ENCODE results near the gene ME3. TPM values are rescaled to one million over a fixed set of nuclear protein-coding genes. Genes with fewer than 3 reads are reported as not detected.

Gene ME3
- total RNA-seq, 1 donor from 2014 or later = 10.8 TPM

DNA sequence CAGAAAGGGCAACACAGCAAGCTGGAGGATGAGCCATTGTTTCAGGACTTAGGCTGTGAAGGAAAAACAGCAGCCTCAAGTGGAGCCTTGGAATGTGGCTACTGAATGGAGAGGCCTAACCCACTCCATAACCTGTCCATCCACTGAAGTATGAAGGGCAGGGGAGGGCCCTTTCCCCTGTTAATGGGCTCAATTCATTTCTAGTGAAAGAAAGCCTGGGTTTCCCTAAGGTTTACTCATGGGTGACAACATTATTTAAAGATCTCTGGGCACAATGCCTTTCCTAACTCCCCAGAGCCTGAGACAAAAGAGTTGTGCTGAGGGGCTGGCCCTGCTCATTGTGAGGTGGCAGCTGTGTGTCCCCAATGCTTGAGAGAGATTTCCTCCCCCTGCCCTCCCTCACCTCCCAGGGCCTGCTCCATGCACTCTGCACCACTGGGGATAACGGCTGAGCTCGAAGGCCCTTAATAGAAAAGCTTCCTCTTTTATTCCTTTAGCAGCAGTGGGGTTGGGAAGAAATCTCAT, 83.8 kb downstream of the ME3 start:
- TF ChIP-seq, protein P1, sequence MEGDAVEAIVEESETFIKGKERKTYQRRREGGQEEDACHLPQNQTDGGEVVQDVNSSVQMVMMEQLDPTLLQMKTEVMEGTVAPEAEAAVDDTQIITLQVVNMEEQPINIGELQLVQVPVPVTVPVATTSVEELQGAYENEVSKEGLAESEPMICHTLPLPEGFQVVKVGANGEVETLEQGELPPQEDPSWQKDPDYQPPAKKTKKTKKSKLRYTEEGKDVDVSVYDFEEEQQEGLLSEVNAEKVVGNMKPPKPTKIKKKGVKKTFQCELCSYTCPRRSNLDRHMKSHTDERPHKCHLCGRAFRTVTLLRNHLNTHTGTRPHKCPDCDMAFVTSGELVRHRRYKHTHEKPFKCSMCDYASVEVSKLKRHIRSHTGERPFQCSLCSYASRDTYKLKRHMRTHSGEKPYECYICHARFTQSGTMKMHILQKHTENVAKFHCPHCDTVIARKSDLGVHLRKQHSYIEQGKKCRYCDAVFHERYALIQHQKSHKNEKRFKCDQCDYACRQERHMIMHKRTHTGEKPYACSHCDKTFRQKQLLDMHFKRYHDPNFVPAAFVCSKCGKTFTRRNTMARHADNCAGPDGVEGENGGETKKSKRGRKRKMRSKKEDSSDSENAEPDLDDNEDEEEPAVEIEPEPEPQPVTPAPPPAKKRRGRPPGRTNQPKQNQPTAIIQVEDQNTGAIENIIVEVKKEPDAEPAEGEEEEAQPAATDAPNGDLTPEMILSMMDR (IDR thresholded peaks at IDR 0.05) = no peak
- no peaks in the 10 kb centered on the region for H3K36me3 Mint-ChIP-seq (ENCODE audit: low read depth)
- no peaks in the 10 kb centered on the region for H3K27me3 Mint-ChIP-seq (ENCODE audit: low read depth)
- H3K4me3 Mint-ChIP-seq (ENCODE audit: unreplicated experiment) = no peak overlapping the region
- DNase-seq (ENCODE audit: low spot score) = no peak
- H3K27ac Mint-ChIP-seq (ENCODE audit: unreplicated experiment) = no peak overlapping the region
- H3K4me1 Mint-ChIP-seq (ENCODE audit: low read depth) = peaks cover 23% of the 10 kb centered on the region
- H3K9me3 Mint-ChIP-seq (ENCODE audit: low read depth) = no peaks in the 10 kb centered on the region

DNA sequence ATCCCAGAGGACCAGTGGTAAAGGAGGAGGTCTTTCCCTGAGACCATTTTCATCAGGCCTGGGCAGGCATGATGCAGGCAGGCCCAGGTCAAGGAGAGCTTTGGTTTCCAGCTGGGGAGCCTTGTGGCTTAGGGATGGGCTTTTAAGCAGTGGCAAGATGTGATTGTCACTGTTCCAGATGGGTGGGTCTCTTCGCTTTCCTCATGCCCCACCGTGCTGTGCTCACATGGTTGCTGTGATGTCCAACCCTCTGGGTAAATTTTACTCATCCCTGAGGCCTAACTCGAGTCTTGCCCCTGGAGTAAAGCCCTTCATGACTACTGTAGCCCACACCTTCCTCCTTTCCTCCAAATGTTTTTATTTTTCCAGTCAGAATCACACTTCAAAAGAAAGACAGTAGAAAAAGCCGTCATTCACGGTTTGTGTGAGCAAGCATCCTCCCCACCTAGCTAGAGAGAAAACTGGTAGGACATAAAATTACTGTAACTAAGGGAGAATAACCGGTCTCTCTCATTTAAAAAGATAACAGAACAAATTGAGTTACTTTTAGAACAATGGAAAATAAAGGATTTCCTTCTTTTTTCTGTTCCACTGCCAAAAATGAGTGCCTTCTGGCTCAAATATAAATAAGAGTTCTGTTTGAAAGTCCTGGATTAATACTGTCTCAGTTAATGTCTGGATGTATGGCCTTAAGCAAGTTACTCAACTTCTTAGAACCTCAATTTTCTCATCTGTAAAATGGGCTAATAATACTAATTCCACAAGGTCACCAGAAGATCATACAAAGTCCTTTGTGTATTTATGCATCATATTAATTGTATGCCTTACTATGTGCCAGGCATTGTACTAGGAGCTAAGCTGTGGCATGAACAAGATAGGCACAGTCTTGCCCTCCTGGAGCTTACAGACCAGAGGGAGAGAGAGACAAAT, 84.9 kb downstream of the ME3 start:
- Mint-ChIP-seq H3K27ac (ENCODE audit: unreplicated experiment) (no peak overlapping the region), H3K4me3 (ENCODE audit: unreplicated experiment) (no peak overlapping the region), H3K4me1 (ENCODE audit: low read depth) (peaks cover 12% of the 10 kb centered on the region), H3K9me3 (ENCODE audit: low read depth) (no peaks in the 10 kb centered on the region), H3K36me3 (ENCODE audit: low read depth) (no peaks in the 10 kb centered on the region), H3K27me3 (ENCODE audit: low read depth) (no peaks in the 10 kb centered on the region)
- TF ChIP-seq, protein P1 (IDR thresholded peaks at IDR 0.05) = no peak
- no peak for DNase-seq (ENCODE audit: low spot score)

DNA sequence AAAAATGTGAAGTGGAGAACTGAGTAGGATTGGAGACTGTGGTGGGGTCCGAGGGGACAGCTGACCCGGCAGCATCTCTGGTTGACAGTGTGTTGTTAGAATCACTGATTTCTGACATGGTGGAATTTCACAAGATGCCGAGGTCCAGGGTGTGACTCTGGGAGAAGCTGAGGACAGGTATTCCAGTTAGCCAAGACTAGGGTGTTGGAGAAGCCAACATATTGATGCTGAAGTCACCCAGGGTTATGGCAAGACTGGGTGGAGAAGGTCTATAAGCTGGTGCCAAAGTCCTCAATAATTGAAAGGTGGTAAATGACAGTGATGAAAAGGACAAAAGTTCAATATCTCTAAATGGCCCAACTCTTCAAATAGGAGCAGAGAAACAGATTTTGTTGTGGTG, 86.1 kb downstream of the ME3 start:
- Mint-ChIP-seq H3K4me1 (ENCODE audit: low read depth) (peaks cover 3% of the 10 kb centered on the region), H3K27me3 (ENCODE audit: low read depth) (no peaks in the 10 kb centered on the region), H3K4me3 (ENCODE audit: unreplicated experiment) (no peak overlapping the region), H3K9me3 (ENCODE audit: low read depth) (no peaks in the 10 kb centered on the region), H3K27ac (ENCODE audit: unreplicated experiment) (no peak overlapping the region), H3K36me3 (ENCODE audit: low read depth) (no peaks in the 10 kb centered on the region)
- DNase-seq (ENCODE audit: low spot score) = no peak
- TF ChIP-seq, protein P1 (IDR thresholded peaks at IDR 0.05) = no peak

DNA sequence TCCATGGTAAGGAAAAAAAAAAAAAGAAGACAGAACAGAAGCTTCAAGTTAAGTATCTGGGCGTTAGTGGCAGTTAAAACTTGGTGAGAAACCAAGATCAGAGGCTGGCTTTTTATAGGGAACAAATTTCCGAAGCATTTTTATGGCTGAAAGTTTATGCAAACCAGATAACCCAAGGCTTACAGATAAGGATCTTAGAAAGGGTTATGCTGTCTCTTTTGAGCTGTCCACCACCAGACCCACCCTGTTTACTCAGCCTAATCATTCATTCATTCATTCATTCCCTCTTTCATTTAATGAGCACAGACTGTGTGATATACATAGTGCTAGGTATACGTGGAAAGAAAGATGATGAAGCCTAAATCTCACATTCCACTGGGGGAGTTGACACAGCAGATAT, 89.5 kb downstream of the ME3 start:
- no peak for DNase-seq (ENCODE audit: low spot score)
- H3K4me3 Mint-ChIP-seq (ENCODE audit: unreplicated experiment) = no peak overlapping the region
- no peaks in the 10 kb centered on the region for H3K27me3 Mint-ChIP-seq (ENCODE audit: low read depth)
- TF ChIP-seq, protein P1 (IDR thresholded peaks at IDR 0.05) = no peak
- H3K27ac Mint-ChIP-seq (ENCODE audit: unreplicated experiment) = no peak overlapping the region
- peaks cover 33% of the 10 kb centered on the region for H3K4me1 Mint-ChIP-seq (ENCODE audit: low read depth)
- H3K9me3 Mint-ChIP-seq (ENCODE audit: low read depth) = no peaks in the 10 kb centered on the region
- no peaks in the 10 kb centered on the region for H3K36me3 Mint-ChIP-seq (ENCODE audit: low read depth)

DNA sequence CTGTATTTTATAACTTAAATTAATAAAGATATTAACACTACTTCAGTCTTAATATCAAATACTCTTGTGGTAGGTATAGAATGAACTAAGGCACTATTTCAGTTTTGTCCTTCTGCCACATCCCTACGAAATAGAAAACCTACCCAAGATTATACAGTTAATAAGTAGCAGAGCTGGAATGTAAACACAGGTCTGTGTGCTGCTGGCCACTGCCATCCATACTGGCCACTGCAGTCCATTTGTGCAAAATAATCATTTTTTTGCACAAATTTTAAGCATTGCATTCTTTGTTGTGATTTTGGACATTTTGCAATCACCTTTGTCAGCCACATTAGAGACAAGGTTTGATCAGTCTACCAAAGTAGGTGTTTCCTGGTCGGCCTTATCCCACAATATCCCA, 91.9 kb downstream of the ME3 start:
- no peak for DNase-seq (ENCODE audit: low spot score)
- TF ChIP-seq, protein P1 (IDR thresholded peaks at IDR 0.05) = no peak
- Mint-ChIP-seq H3K36me3 (ENCODE audit: low read depth) (no peaks in the 10 kb centered on the region), H3K9me3 (ENCODE audit: low read depth) (no peaks in the 10 kb centered on the region), H3K4me3 (ENCODE audit: unreplicated experiment) (no peak overlapping the region), H3K27ac (ENCODE audit: unreplicated experiment) (no peak overlapping the region), H3K4me1 (ENCODE audit: low read depth) (peaks cover 53% of the 10 kb centered on the region), H3K27me3 (ENCODE audit: low read depth) (no peaks in the 10 kb centered on the region)

Data from chondrocyte (in vitro differentiated cells).